SU-DHL-6 (cell line): ENCODE results near the gene MED27.

ENCODE experiments used
- H2AFZ ChIP-seq: fragments of 200-600 bp; sonication (generic); 2 replicates; pipeline ENCODE4 v1.6.1; 2014; ENCODE audit warnings: low read depth, mild to moderate bottlenecking, moderate library complexity, mixed read lengths, antibody characterized with exemption, low read length; ENCODE audit not compliant: severe bottlenecking
- H3F3A ChIP-seq: fragments of 200-600 bp; shearing (Covaris generic); 2 replicates; pipeline ENCODE4 v1.6.0; 2016; ENCODE audit warnings: antibody characterized with exemption, mild to moderate bottlenecking; ENCODE audit not compliant: insufficient read depth
- H3K27ac ChIP-seq: fragments of 200-600 bp; sonication (generic); 2 replicates; pipeline ENCODE4 v1.5.1; 2016; ENCODE audit warnings: low read depth, mild to moderate bottlenecking, low read length, moderate library complexity, mixed read lengths
- H3K27me3 ChIP-seq: fragments of 200-600 bp; sonication (generic), shearing (Covaris generic); 2 replicates; pipeline ENCODE4 v1.6.0; 2014; ENCODE audit warnings: mild to moderate bottlenecking, low read length
- H3K36me3 ChIP-seq: fragments of 200-600 bp; sonication (generic); 2 replicates; pipeline ENCODE4 v1.6.1; 2014; ENCODE audit warnings: mild to moderate bottlenecking, low read length, mixed read lengths
- H3K4me2 ChIP-seq: fragments of 300-600, 200-600 bp; shearing (Covaris generic), sonication (generic); 2 replicates; pipeline ENCODE4 v1.6.0; 2014; ENCODE audit warnings: low read length, low read depth, mild to moderate bottlenecking; ENCODE audit not compliant: poor library complexity, severe bottlenecking
- H3K4me3 ChIP-seq: fragments of 200-600 bp; sonication (generic); 2 replicates; pipeline ENCODE4 v1.5.1; 2014; ENCODE audit warnings: antibody characterized with exemption, low read length, mild to moderate bottlenecking, mixed read lengths; ENCODE audit not compliant: insufficient read depth, poor library complexity, severe bottlenecking
- H3K79me2 ChIP-seq: fragments of 200-600 bp; sonication (generic); 2 replicates; pipeline ENCODE4 v1.6.1; 2014; ENCODE audit warnings: mild to moderate bottlenecking, low read length, moderate library complexity; ENCODE audit not compliant: insufficient read depth
- H3K9ac ChIP-seq: fragments of 200-600 bp; sonication (generic); 2 replicates; pipeline ENCODE4 v1.7.0; 2014; ENCODE audit warnings: mild to moderate bottlenecking, low read length
- H3K9me2 ChIP-seq: fragments of 200-600 bp; sonication (generic); replicated peaks from 2 replicates; pipeline ENCODE4 v1.6.1; 2014; ENCODE audit warnings: low read length; ENCODE audit not compliant: insufficient read depth
- H3K9me3 ChIP-seq: fragments of 200-600 bp; sonication (generic); 2 replicates; pipeline ENCODE4 v1.6.1; 2014; ENCODE audit warnings: low read length, mixed read lengths; ENCODE audit not compliant: insufficient read depth
- H4K20me1 ChIP-seq: fragments of 200-600 bp; sonication (generic); 2 replicates; pipeline ENCODE4 v1.6.1; 2014; ENCODE audit warnings: low read depth, mild to moderate bottlenecking, antibody characterized with exemption, low read length, moderate library complexity, mixed read lengths
- EZH2phosphoT487 ChIP-seq: fragments of 200-600 bp; sonication (generic), shearing (Covaris generic); conservative IDR thresholded peaks from 2 replicates; pipeline ENCODE4 v1.6.1; 2018; ENCODE audit warnings: mild to moderate bottlenecking, antibody characterized with exemption, low read length, moderate library complexity, mixed read lengths
- TF ChIP-seq, protein P1 (sequence below): fragments of 200-600 bp; sonication (generic); IDR thresholded peaks from one replicate; pipeline ENCODE4 v1.5.1; 2017; ENCODE audit warnings: antibody characterized with exemption, mild to moderate bottlenecking, low read length, moderate library complexity; ENCODE audit not compliant: insufficient read depth, poor library complexity, severe bottlenecking

The MED27 gene

DNA sequence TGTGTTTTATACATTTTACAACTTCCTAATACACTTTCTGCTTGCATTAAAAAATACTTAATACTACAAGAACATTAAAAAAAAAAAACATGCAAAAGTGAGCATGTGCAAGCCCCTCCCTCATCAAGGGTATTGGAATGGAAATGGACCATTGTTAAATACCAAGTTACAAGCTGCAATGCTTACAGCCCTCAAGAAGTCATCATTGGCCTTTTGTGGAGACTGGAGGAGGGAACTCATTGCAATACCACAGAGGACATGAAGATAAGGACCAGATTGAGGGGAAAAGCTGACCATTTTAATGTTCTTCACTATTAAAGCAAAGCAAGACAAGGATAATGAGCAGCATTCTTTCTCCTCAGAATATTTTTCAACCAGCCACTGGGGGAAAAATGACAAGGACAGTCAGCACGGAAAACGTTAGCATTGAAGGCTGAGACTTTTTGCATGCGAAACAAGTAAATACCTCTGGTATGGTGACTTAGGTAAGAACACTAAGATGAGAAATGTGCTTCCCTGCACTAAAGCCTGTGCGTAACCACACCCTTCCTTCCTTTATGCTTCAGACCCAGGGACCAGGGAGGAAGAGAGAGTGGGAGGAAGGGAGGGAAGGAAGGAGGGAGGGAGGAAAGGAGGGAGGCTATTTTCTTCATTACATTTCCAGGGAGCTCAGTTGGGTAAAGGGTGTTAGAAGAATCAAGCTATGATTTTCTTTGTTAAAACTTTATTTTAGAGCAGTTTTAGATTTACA lies 198.7 kb downstream of the MED27 start:
- no peaks in the 10 kb centered on the region for H4K20me1 ChIP-seq
- no peaks in the 10 kb centered on the region for H3K79me2 ChIP-seq
- no peaks in the 10 kb centered on the region for H3F3A ChIP-seq
- H3K9me3 ChIP-seq: no peaks in the 10 kb centered on the region
- no peak overlapping the region for H2AFZ ChIP-seq
- H3K36me3 ChIP-seq: no peaks in the 10 kb centered on the region
- H3K27me3 ChIP-seq: no peaks in the 10 kb centered on the region
- no peak overlapping the region for H3K27ac ChIP-seq
- H3K9me2 ChIP-seq: no peaks in the 10 kb centered on the region
- H3K9ac ChIP-seq: no peak overlapping the region
- no peak overlapping the region for H3K4me3 ChIP-seq
- TF ChIP-seq, protein P1, sequence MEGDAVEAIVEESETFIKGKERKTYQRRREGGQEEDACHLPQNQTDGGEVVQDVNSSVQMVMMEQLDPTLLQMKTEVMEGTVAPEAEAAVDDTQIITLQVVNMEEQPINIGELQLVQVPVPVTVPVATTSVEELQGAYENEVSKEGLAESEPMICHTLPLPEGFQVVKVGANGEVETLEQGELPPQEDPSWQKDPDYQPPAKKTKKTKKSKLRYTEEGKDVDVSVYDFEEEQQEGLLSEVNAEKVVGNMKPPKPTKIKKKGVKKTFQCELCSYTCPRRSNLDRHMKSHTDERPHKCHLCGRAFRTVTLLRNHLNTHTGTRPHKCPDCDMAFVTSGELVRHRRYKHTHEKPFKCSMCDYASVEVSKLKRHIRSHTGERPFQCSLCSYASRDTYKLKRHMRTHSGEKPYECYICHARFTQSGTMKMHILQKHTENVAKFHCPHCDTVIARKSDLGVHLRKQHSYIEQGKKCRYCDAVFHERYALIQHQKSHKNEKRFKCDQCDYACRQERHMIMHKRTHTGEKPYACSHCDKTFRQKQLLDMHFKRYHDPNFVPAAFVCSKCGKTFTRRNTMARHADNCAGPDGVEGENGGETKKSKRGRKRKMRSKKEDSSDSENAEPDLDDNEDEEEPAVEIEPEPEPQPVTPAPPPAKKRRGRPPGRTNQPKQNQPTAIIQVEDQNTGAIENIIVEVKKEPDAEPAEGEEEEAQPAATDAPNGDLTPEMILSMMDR: no peak
- TF ChIP-seq EZH2phosphoT487: no peak
- H3K4me2 ChIP-seq: no peak overlapping the region

DNA sequence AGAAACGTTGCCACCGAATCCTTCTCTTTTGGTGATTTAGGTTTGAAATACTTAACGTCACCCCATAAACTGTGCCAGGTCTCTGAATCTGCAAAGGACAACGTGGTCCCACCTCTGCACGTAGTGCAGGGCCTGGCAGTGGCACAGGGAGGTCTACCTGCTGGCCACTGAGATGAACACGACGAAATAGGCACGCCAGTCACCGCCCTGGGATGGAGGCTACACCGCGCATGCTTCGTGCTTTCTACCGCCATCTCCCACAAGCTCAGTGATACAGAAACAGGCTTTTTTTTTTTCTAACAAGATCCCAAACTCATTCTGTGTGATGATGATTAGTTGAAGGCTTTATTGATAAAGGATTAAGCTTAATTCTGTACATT lies 199.8 kb downstream of the MED27 start:
- H3K36me3 ChIP-seq: no peaks in the 10 kb centered on the region
- no peaks in the 10 kb centered on the region for H3K27me3 ChIP-seq
- no peak overlapping the region for H3K27ac ChIP-seq
- no peaks in the 10 kb centered on the region for H3K79me2 ChIP-seq
- H3K4me3 ChIP-seq: no peak overlapping the region
- H3K9me3 ChIP-seq: no peaks in the 10 kb centered on the region
- TF ChIP-seq, protein P1: no peak
- TF ChIP-seq EZH2phosphoT487: no peak
- H3K4me2 ChIP-seq: no peak overlapping the region
- H3F3A ChIP-seq: no peaks in the 10 kb centered on the region
- H2AFZ ChIP-seq: no peak overlapping the region
- no peaks in the 10 kb centered on the region for H3K9me2 ChIP-seq
- H3K9ac ChIP-seq: no peak overlapping the region
- H4K20me1 ChIP-seq: no peaks in the 10 kb centered on the region

DNA sequence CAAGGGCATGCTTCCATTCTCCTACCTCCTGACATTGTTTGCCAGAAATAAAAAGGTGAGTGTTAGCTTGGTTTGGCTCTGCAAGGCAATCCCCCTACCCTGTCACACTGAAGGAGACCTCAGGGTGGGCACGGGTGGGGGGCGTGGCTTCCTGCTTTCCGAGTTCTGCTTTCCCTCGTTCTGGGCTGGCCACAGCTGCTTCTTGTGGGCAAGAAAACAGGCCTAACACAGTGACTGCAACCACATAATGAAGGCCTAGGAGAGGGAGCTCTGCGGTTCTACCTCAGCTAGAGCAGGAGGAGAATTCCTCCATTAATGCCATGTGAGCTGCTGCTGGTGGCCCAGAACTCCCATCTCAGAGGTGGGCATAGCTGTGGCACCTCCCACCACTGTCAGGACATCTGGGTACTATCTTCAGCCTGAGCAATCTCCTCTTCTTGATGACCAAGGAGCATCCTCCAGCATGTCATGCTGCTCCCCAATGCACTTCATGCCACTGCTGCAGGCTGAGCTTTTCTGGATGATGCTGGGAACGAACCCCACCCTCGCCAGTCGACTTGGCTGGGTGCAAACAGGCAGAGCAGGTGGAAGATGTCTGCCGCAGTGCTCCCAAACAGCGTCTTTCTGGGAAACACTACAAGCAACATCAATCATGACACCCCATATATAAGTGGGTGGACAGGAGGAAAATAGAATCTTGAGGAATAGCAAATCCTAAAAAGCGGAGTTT lies 200.3 kb downstream of the MED27 start:
- Histone ChIP-seq H3K27me3 (no peaks in the 10 kb centered on the region), H2AFZ (no peak overlapping the region), H3K36me3 (no peaks in the 10 kb centered on the region), H3K9me3 (no peaks in the 10 kb centered on the region), H4K20me1 (no peaks in the 10 kb centered on the region), H3K79me2 (no peaks in the 10 kb centered on the region), H3K9me2 (no peaks in the 10 kb centered on the region), H3K4me3 (no peak overlapping the region), H3F3A (no peaks in the 10 kb centered on the region), H3K27ac (no peak overlapping the region), H3K9ac (no peak overlapping the region), H3K4me2 (no peak overlapping the region)
- TF ChIP-seq EZH2phosphoT487: no peak
- TF ChIP-seq, protein P1: no peak
